Neuron (in vitro differentiated cells): Measurements from ENCODE around the gene SON.

ENCODE experiments used
- H2AFZ ChIP-seq: one replicate; pipeline ENCODE4 v1.6.1; 2013; ENCODE audit warnings: low read depth, mild to moderate bottlenecking, inconsistent platforms, low read length, moderate library complexity
- H3K27me3 ChIP-seq: one replicate; pipeline ENCODE4 v1.6.1; 2013; ENCODE audit warnings: low read length; ENCODE audit not compliant: insufficient read depth
- H3K36me3 ChIP-seq: one replicate; pipeline ENCODE4 v1.6.1; 2013; ENCODE audit warnings: low read length; ENCODE audit not compliant: insufficient read depth
- H3K4me1 ChIP-seq: one replicate; pipeline ENCODE4 v1.6.1; 2013; ENCODE audit warnings: low read length; ENCODE audit not compliant: insufficient read depth
- H3K4me3 ChIP-seq: 2 replicates; pipeline ENCODE4 v1.5.1; 2013; ENCODE audit warnings: mild to moderate bottlenecking, low read length, moderate library complexity
- H3K9me3 ChIP-seq: one replicate; pipeline ENCODE4 v1.6.1; 2013; ENCODE audit warnings: low read length

SON gene

DNA sequence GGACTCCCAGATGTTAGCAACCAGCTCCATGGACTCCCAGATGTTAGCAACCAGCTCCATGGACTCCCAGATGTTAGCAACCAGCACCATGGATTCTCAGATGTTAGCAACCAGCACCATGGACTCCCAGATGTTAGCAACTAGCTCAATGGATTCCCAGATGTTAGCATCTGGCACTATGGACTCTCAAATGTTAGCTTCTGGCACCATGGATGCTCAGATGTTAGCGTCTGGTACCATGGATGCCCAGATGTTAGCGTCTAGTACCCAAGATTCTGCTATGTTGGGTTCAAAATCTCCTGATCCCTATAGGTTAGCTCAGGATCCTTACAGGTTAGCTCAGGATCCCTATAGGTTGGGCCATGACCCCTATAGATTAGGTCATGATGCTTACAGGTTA lies 8.8 kb downstream of the SON start:
- Histone ChIP-seq H3K4me1 (no peaks in the 10 kb centered on the region), H3K27me3 (no peaks in the 10 kb centered on the region), H3K36me3 (peaks cover 86% of the 10 kb centered on the region), H3K4me3 (no peak overlapping the region), H2AFZ (no peak overlapping the region), H3K9me3 (peaks cover 31% of the 10 kb centered on the region)

DNA sequence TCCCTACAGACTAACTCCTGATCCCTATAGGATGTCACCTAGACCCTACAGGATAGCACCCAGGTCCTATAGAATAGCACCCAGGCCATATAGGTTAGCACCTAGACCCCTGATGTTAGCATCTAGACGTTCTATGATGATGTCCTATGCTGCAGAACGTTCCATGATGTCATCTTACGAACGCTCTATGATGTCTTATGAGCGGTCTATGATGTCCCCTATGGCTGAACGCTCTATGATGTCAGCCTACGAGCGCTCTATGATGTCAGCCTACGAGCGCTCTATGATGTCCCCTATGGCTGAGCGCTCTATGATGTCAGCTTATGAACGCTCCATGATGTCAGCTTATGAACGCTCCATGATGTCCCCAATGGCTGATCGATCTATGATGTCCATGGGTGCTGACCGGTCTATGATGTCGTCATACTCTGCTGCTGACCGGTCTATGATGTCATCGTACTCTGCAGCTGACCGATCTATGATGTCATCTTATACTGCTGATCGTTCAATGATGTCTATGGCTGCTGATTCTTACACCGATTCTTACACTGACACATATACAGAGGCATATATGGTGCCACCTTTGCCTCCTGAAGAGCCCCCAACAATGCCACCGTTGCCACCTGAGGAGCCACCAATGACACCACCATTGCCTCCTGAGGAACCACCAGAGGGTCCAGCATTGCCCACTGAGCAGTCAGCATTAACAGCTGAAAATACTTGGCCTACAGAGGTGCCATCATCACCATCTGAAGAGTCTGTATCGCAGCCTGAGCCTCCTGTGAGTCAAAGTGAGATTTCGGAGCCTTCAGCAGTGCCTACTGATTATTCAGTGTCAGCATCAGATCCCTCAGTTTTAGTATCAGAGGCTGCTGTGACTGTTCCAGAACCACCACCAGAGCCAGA lies 9.5 kb downstream of the SON start:
- H3K4me1 ChIP-seq: no peaks in the 10 kb centered on the region
- H3K4me3 ChIP-seq: no peak overlapping the region
- H3K36me3 ChIP-seq: peaks cover 86% of the 10 kb centered on the region
- no peak overlapping the region for H2AFZ ChIP-seq
- H3K9me3 ChIP-seq: peaks cover 33% of the 10 kb centered on the region
- no peaks in the 10 kb centered on the region for H3K27me3 ChIP-seq

- H3K27me3 ChIP-seq: no peaks in the 10 kb centered on the region
- no peak overlapping the region for H3K4me3 ChIP-seq
- peaks cover 34% of the 10 kb centered on the region for H3K9me3 ChIP-seq
- no peaks in the 10 kb centered on the region for H3K4me1 ChIP-seq
- H3K36me3 ChIP-seq: peaks cover 92% of the 10 kb centered on the region
- no peak overlapping the region for H2AFZ ChIP-seq
Measured at GRCh38 chr21:33552999-33553598, 10.3 kb downstream of the SON start.

DNA sequence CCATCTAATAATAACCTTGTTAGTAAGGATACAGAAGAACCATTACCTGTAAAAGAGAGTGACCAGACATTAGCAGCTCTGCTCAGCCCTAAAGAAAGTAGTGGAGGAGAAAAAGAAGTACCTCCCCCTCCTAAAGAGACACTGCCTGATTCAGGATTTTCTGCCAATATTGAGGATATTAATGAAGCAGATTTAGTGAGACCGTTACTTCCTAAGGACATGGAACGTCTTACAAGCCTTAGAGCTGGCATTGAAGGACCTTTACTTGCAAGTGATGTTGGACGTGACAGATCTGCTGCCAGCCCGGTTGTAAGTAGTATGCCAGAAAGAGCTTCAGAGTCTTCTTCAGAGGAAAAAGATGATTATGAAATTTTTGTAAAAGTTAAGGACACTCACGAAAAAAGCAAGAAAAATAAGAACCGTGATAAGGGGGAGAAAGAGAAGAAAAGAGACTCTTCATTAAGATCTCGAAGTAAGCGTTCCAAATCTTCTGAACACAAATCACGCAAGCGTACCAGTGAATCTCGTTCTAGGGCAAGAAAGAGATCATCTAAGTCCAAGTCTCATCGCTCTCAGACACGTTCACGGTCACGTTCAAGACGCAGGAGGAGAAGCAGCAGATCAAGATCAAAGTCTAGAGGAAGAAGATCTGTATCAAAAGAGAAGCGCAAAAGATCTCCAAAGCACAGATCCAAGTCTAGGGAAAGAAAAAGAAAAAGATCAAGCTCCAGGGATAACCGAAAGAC lies 11.6 kb downstream of the SON start:
- Histone ChIP-seq H3K27me3 (no peaks in the 10 kb centered on the region), H3K9me3 (peaks cover 34% of the 10 kb centered on the region), H2AFZ (no peak overlapping the region), H3K4me3 (no peak overlapping the region), H3K36me3 (peaks cover 97% of the 10 kb centered on the region), H3K4me1 (no peaks in the 10 kb centered on the region)

GRCh38 chr21:33554982-33555344 lies 12.1 kb downstream of the SON start:
- no peak overlapping the region for H3K4me3 ChIP-seq
- H2AFZ ChIP-seq: no peak overlapping the region
- peaks cover 32% of the 10 kb centered on the region for H3K9me3 ChIP-seq
- peaks cover 97% of the 10 kb centered on the region for H3K36me3 ChIP-seq
- no peaks in the 10 kb centered on the region for H3K27me3 ChIP-seq
- no peaks in the 10 kb centered on the region for H3K4me1 ChIP-seq

GRCh38 chr21:33557447-33557846 lies 14.6 kb downstream of the SON start:
- Histone ChIP-seq H3K4me3 (no peak overlapping the region), H2AFZ (no peak overlapping the region), H3K36me3 (peaks cover 96% of the 10 kb centered on the region), H3K4me1 (no peaks in the 10 kb centered on the region), H3K9me3 (peaks cover 20% of the 10 kb centered on the region), H3K27me3 (no peaks in the 10 kb centered on the region)

GRCh38 chr21:33558777-33559421 lies 16.1 kb downstream of the SON start:
- Histone ChIP-seq H3K27me3 (no peaks in the 10 kb centered on the region), H2AFZ (no peak overlapping the region), H3K36me3 (peaks cover 94% of the 10 kb centered on the region), H3K9me3 (peaks cover 9% of the 10 kb centered on the region), H3K4me3 (no peak overlapping the region), H3K4me1 (no peaks in the 10 kb centered on the region)

DNA sequence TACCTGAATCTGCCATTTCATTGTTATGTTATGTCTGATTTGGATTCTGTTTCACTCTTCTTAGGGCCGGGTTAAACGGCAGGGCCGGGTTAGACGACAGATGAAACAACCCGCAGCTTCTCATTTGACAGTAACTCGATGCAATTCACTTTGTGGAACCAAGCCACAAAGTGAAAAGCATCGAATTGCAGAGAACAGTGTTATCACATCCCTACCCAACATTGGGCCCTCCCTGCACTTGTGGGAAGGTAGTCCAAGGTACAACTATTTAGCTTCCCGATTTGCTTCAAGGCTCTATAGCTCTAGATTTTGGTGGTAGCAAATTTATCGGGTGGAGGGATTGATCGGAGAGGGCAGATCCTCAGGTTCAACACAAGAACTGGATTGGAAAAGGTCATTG lies 17.0 kb downstream of the SON start:
- Histone ChIP-seq H3K36me3 (peaks cover 90% of the 10 kb centered on the region), H3K4me3 (no peak overlapping the region), H3K4me1 (no peaks in the 10 kb centered on the region), H3K9me3 (peaks cover 5% of the 10 kb centered on the region), H2AFZ (no peak overlapping the region), H3K27me3 (no peaks in the 10 kb centered on the region)

DNA sequence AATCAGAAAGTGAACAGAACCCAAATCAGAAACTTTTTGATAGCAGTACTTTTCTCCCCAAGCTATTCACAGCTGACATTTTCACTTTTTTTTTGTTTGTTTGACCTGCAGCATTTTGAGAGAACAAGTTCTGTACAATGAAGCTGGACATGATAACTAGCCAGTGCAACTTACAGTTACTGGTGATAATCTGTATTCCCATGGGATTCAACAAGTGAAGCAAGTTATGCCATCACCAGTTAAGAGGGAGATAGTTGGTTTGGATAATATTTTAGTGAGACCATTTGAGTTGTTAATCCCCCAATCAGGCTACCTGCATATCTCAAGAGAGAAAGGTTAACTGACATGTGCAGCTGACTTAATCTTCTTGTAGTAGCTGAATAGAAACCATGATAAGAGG lies 18.1 kb downstream of the SON start:
- Histone ChIP-seq H2AFZ (no peak overlapping the region), H3K27me3 (no peaks in the 10 kb centered on the region), H3K36me3 (peaks cover 83% of the 10 kb centered on the region), H3K4me1 (no peaks in the 10 kb centered on the region), H3K9me3 (peaks cover 3% of the 10 kb centered on the region), H3K4me3 (no peak overlapping the region)

- no peaks in the 10 kb centered on the region for H3K4me1 ChIP-seq
- H3K27me3 ChIP-seq: no peaks in the 10 kb centered on the region
- no peak overlapping the region for H3K4me3 ChIP-seq
- no peak overlapping the region for H2AFZ ChIP-seq
- peaks cover 80% of the 10 kb centered on the region for H3K36me3 ChIP-seq
- H3K9me3 ChIP-seq: peaks cover 3% of the 10 kb centered on the region
Measured at GRCh38 chr21:33561373-33561772, 18.5 kb downstream of the SON start.

DNA sequence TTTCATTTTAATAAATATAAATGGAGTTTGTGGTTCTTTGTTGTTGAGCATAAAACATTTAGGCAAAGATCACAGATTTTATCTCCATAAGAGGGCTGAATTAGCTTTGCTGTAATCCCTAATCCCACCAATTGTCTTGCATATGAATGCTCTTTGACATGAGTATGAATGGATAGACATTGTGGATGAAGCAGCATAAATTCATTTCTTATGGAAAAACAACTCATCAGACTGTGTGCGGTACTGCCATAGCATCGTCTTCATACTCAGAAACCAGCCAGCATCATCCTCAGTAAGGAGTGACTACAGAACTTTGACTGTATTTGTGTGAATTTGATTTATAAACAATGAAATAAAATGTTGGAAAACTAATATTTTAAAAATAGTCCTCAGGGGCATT lies 19.6 kb downstream of the SON start:
- Histone ChIP-seq H3K9me3 (peaks cover 1% of the 10 kb centered on the region), H2AFZ (no peak overlapping the region), H3K4me3 (no peak overlapping the region), H3K36me3 (peaks cover 80% of the 10 kb centered on the region), H3K4me1 (no peaks in the 10 kb centered on the region), H3K27me3 (no peaks in the 10 kb centered on the region)

GRCh38 chr21:33566514-33566913 lies 23.7 kb downstream of the SON start:
- H2AFZ ChIP-seq: no peak overlapping the region
- no peak overlapping the region for H3K4me3 ChIP-seq
- H3K36me3 ChIP-seq: peaks cover 77% of the 10 kb centered on the region
- H3K9me3 ChIP-seq: no peaks in the 10 kb centered on the region
- no peaks in the 10 kb centered on the region for H3K4me1 ChIP-seq
- no peaks in the 10 kb centered on the region for H3K27me3 ChIP-seq

DNA sequence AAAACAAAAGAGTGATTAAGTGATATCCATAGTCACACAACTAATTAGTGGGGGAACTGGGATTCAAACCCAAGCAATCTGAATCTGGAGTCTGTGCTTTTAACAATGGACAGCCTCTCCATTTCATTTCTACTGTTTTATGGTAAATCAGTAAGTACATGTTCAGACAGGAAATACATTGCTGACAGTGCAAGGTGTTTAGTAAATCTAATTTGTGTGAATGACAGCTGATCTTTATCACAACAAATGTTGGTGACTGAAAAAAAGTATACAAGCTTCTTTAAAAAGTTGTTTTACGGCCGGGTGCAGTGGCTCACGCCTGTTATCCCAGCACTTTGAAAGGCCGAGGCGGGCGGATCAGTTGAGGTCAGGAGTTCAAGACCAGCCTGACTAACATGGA lies 25.1 kb downstream of the SON start:
- Histone ChIP-seq H3K9me3 (no peaks in the 10 kb centered on the region), H3K4me3 (no peak overlapping the region), H2AFZ (no peak overlapping the region), H3K27me3 (no peaks in the 10 kb centered on the region), H3K36me3 (peaks cover 75% of the 10 kb centered on the region), H3K4me1 (no peaks in the 10 kb centered on the region)
